ENCODE data around the gene KLHL14. TPM values are rescaled to one million over a fixed set of nuclear protein-coding genes. Genes with fewer than 3 reads are reported as not detected.
A peak's percentile ranks its signal among the peaks of the same experiment; 100 is the strongest.

KLHL14 gene, protein sequence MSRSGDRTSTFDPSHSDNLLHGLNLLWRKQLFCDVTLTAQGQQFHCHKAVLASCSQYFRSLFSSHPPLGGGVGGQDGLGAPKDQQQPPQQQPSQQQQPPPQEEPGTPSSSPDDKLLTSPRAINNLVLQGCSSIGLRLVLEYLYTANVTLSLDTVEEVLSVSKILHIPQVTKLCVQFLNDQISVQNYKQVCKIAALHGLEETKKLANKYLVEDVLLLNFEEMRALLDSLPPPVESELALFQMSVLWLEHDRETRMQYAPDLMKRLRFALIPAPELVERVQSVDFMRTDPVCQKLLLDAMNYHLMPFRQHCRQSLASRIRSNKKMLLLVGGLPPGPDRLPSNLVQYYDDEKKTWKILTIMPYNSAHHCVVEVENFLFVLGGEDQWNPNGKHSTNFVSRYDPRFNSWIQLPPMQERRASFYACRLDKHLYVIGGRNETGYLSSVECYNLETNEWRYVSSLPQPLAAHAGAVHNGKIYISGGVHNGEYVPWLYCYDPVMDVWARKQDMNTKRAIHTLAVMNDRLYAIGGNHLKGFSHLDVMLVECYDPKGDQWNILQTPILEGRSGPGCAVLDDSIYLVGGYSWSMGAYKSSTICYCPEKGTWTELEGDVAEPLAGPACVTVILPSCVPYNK
- not detected for total RNA-seq (2021; ENCODE audit: unreplicated experiment)
- not detected in 2 replicates for polyA plus RNA-seq (2012)
- not detected for Bru-seq, nascent RNA
- BruChase-seq, experiment 1, labeled RNA remaining after a 6-hour chase = percentile 3 among the genes with signal in this experiment
- BruChase-seq, experiment 2, labeled RNA remaining after a 2-hour chase = not detected
- long read RNA-seq = 0 reads

DNA sequence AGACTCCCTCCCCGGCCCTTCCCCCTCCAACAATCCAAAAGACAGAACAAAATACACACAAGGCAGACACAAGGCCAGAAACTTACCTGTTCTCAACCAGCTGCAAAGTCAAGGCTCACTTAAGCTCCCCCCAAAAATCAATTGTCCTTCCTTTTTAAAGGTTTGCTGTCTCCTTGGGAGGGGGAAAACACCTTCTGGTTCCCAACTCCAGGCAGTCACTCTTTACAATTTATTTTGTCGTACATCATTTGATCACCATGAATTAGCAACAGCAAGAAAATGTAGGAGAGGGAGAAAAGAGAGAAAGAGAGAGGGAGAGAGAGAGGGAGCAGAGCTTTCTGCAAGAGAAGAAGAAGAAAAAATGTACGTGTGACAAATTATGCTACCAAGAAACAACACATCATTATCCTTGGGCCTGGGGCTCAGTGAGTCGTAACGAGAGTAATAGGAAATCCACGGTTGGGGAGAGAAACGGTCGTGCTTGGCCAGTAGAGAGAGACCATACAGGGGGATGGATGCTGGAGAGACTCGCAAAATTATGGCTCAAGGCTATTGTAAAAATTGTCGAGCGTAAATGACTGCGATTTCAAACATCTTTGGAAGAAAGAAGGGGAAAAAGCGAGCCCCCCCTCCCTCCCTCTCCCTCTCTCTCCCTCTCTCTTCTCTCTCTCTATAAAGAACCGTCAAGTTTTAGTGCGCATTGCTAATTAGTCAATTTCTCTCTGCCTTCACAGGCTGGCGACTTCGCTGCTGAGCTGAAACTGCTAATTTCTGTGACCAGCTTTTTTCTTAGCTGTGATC, at the start of gene KLHL14:
Gene KLHL14 (minus strand): TSS at position 443 of the 801 bp plus-strand sequence. CDS start 2,432 bp downstream, outside the sequence.
- H3K4me2 ChIP-seq (ENCODE audit: low read length) = no peak within 1 kb of the TSS

More for the DNA sequence above, at the start of gene KLHL14:
- H3K9ac ChIP-seq (ENCODE audit: low read length) = no peak within 1 kb of the TSS
- H3K9me2 ChIP-seq (ENCODE audit: insufficient read depth) = no peaks in the 10 kb centered on the region
- TF ChIP-seq ZNF274 (IDR thresholded peaks at IDR 0.05; ENCODE audit: low read depth, low read length) (no peak), EZH2phosphoT487 (IDR thresholded peaks at IDR 0.05; ENCODE audit: borderline replicate concordance) (no peak), EZH2 (IDR thresholded peaks at IDR 0.05) (no peak), EGR1 (IDR thresholded peaks at IDR 0.05; ENCODE audit: low read depth) (no peak), RAD21 (IDR thresholded peaks at IDR 0.05; ENCODE audit: low read depth) (no peak), FOSL1 (IDR thresholded peaks at IDR 0.05; ENCODE audit: low read depth) (no peak)
- TF ChIP-seq, protein P1, sequence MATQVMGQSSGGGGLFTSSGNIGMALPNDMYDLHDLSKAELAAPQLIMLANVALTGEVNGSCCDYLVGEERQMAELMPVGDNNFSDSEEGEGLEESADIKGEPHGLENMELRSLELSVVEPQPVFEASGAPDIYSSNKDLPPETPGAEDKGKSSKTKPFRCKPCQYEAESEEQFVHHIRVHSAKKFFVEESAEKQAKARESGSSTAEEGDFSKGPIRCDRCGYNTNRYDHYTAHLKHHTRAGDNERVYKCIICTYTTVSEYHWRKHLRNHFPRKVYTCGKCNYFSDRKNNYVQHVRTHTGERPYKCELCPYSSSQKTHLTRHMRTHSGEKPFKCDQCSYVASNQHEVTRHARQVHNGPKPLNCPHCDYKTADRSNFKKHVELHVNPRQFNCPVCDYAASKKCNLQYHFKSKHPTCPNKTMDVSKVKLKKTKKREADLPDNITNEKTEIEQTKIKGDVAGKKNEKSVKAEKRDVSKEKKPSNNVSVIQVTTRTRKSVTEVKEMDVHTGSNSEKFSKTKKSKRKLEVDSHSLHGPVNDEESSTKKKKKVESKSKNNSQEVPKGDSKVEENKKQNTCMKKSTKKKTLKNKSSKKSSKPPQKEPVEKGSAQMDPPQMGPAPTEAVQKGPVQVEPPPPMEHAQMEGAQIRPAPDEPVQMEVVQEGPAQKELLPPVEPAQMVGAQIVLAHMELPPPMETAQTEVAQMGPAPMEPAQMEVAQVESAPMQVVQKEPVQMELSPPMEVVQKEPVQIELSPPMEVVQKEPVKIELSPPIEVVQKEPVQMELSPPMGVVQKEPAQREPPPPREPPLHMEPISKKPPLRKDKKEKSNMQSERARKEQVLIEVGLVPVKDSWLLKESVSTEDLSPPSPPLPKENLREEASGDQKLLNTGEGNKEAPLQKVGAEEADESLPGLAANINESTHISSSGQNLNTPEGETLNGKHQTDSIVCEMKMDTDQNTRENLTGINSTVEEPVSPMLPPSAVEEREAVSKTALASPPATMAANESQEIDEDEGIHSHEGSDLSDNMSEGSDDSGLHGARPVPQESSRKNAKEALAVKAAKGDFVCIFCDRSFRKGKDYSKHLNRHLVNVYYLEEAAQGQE (IDR thresholded peaks at IDR 0.05; ENCODE audit: low read depth) = no peak
- TF ChIP-seq, protein P2, sequence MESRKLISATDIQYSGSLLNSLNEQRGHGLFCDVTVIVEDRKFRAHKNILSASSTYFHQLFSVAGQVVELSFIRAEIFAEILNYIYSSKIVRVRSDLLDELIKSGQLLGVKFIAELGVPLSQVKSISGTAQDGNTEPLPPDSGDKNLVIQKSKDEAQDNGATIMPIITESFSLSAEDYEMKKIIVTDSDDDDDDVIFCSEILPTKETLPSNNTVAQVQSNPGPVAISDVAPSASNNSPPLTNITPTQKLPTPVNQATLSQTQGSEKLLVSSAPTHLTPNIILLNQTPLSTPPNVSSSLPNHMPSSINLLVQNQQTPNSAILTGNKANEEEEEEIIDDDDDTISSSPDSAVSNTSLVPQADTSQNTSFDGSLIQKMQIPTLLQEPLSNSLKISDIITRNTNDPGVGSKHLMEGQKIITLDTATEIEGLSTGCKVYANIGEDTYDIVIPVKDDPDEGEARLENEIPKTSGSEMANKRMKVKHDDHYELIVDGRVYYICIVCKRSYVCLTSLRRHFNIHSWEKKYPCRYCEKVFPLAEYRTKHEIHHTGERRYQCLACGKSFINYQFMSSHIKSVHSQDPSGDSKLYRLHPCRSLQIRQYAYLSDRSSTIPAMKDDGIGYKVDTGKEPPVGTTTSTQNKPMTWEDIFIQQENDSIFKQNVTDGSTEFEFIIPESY (IDR thresholded peaks at IDR 0.05; ENCODE audit: extremely low read depth, insufficient replicate concordance, low read length) = no peak
- RAD21 ChIA-PET (ENCODE audit: low non-redundant PET in 1 of 2, low total read pairs in 2 of 2, uncharacterized antibody in 2 of 2, unreplicated experiment in 2 of 2) = no interaction called here
- H3K4me3 ChIP-seq (replicated peaks in 1 of 2; ENCODE audit: low read depth in 1 of 2, low read length in 2 of 2) = no peak within 1 kb of the TSS
- H4K20me1 ChIP-seq (ENCODE audit: insufficient read depth) = no peaks in the 10 kb centered on the region
- ATAC-seq (no peak), DNase-seq (ENCODE audit: low read depth, low spot score) (no peak)
- POLR2A ChIA-PET = no interaction called here
- H3K9me3 ChIP-seq (ENCODE audit: control insufficient read depth in 1 of 2, insufficient read depth in 1 of 2, low read depth in 1 of 2, low read length in 2 of 2) = no peaks in the 10 kb centered on the region
- no peaks in the 10 kb centered on the region for H3K4me1 ChIP-seq (ENCODE audit: control insufficient read depth in 1 of 2, insufficient read depth in 2 of 2, low read length in 2 of 2)
- H3K27ac ChIP-seq (ENCODE audit: low read depth, low read length) = no peak within 1 kb of the TSS
- CTCF ChIA-PET = no interaction called here
- no peaks in the 10 kb centered on the region for H3K79me2 ChIP-seq (ENCODE audit: insufficient read depth, low read length)
- no peaks in the 10 kb centered on the region for H3K27me3 ChIP-seq (ENCODE audit: insufficient read depth, low read length)
- no peak within 1 kb of the TSS for H2AFZ ChIP-seq (ENCODE audit: low read depth, low read length, poor library complexity, severe bottlenecking)
- H3K36me3 ChIP-seq (ENCODE audit: control insufficient read depth in 1 of 2, insufficient read depth in 2 of 2, low read length in 2 of 2) = no peaks in the 10 kb centered on the region
- intact Hi-C loops (cut with micrococcal nuclease) = no loop called here
- no TSS peak for BruUV-seq (replicated peaks)
